Naive thymus-derived CD4-positive, alpha-beta T cell (primary cell): Measurements from ENCODE around the gene SHISAL2A. TPM values are rescaled to one million over a fixed set of nuclear protein-coding genes. Genes with fewer than 3 reads are reported as not detected.

Source experiments
- ATAC-seq: fragments of 150-1000 bp; cut with Tn5 transposase; 2 replicates; pipeline ENCODE4 v1.10.0; 2021; ENCODE audit warnings: mild to moderate bottlenecking, moderate library complexity
- CTCF ChIA-PET: fragments of 350-600 bp; sonication (Branson Sonifier 250); formaldehyde crosslinking; loops from one replicate; lab custom pipeline; 2021; ENCODE audit warnings: antibody characterized with exemption; lab: Charles Lee
- POLR2A ChIA-PET: fragments of 350-600 bp; sonication (Branson Sonifier 250); formaldehyde crosslinking; loops from one replicate; lab custom pipeline; 2021; ENCODE audit warnings: antibody characterized with exemption, inconsistent platforms; lab: Charles Lee
- DNase-seq, 9 donors: peaks; one replicate each; pipeline versions ENCODE4 v3.0.0 to v3.0.0-alpha.2; 2020 to 2022; ENCODE audit warnings: mixed read lengths in 1 of 9
- H3K27ac ChIP-seq: one replicate; pipeline ENCODE4 v1.7.0; 2013; ENCODE audit warnings: mild to moderate bottlenecking, low read depth, low read length, moderate library complexity
- H3K27me3 ChIP-seq, 2 donors: one replicate each; pipeline ENCODE4 v1.7.0; 2013; ENCODE audit warnings: low read length in 2 of 2, mild to moderate bottlenecking in 2 of 2, moderate library complexity in 2 of 2; ENCODE audit not compliant: control insufficient read depth in 2 of 2, insufficient read depth in 2 of 2
- H3K36me3 ChIP-seq, 3 experiments: 1 replicate in 2 of 3; 2 replicates in 1 of 3; pipeline ENCODE4 v1.7.0; 2013; ENCODE audit warnings: low read length in 3 of 3, mild to moderate bottlenecking in 3 of 3, moderate library complexity in 1 of 3; ENCODE audit not compliant: insufficient read depth in 3 of 3, control insufficient read depth in 2 of 3
- H3K4me1 ChIP-seq, 2 donors: one replicate each; pipeline ENCODE4 v1.7.0; 2013; ENCODE audit warnings: low read length in 2 of 2, mild to moderate bottlenecking in 2 of 2, moderate library complexity in 1 of 2; ENCODE audit not compliant: control insufficient read depth in 2 of 2, insufficient read depth in 2 of 2
- H3K4me3 ChIP-seq: 2 replicates; pipeline ENCODE4 v1.7.0; 2013; ENCODE audit warnings: mild to moderate bottlenecking, low read length
- H3K9me3 ChIP-seq, 3 experiments: 1 replicate in 2 of 3; 2 replicates in 1 of 3; pipeline ENCODE4 v1.7.0; 2013; ENCODE audit warnings: low read length in 3 of 3; ENCODE audit not compliant: control insufficient read depth in 2 of 3
- H3K27ac Mint-ChIP-seq, 9 donors: one replicate each; pipeline ENCODE4 v1.8.0; 2020 to 2022; ENCODE audit warnings: mixed read lengths in 9 of 9, mild to moderate bottlenecking in 8 of 9, moderate library complexity in 5 of 9, inconsistent platforms in 2 of 9
- H3K27me3 Mint-ChIP-seq, 5 donors: one replicate each; pipeline ENCODE4 v1.8.0; 2021 to 2022; ENCODE audit warnings: mixed read lengths in 5 of 5, mild to moderate bottlenecking in 1 of 5
- H3K36me3 Mint-ChIP-seq, 5 donors: one replicate each; pipeline ENCODE4 v1.8.0; 2020 to 2022; ENCODE audit warnings: mixed read lengths in 5 of 5, mild to moderate bottlenecking in 3 of 5, inconsistent platforms in 1 of 5
- H3K4me1 Mint-ChIP-seq, 7 donors: one replicate each; pipeline ENCODE4 v1.8.0; 2020 to 2022; ENCODE audit warnings: mixed read lengths in 7 of 7, mild to moderate bottlenecking in 3 of 7, inconsistent platforms in 1 of 7
- H3K4me3 Mint-ChIP-seq, 10 donors: one replicate each; pipeline ENCODE4 v1.8.0; 2020 to 2022; ENCODE audit warnings: mild to moderate bottlenecking in 10 of 10, mixed read lengths in 10 of 10, moderate library complexity in 6 of 10, inconsistent platforms in 2 of 10
- H3K9me3 Mint-ChIP-seq, 11 donors: one replicate each; pipeline ENCODE4 v1.8.0; 2020 to 2022; ENCODE audit warnings: mixed read lengths in 11 of 11, mild to moderate bottlenecking in 4 of 11, inconsistent platforms in 1 of 11, moderate library complexity in 1 of 11
- intact Hi-C, 2 donors: fragments of 100-400 bp; cut with micrococcal nuclease; formaldehyde crosslinking; loops; one replicate each; pipeline ENCODE4 v1.15.1; 2023
- polyA plus RNA-seq, 2 donors: library from polyadenylated mRNA; unstranded; fragments of 300-500 nt; fragmentation: Illumina TruSeq; gene quantifications; one replicate each; pipeline ENCODE4 v1.2.3, GENCODE V29; 2021
- total RNA-seq, 6 experiments: library from RNA in 5 of 6; stranded (reverse) in 5 of 6; gene quantifications; 1 replicate in 5 of 6; 2 replicates in 1 of 6; pipeline ENCODE4 v1.2.3 and lab custom pipeline; 2021 to 2026

The SHISAL2A gene
- total and polyA plus RNA-seq, 7 experiments from 2014 or later, result 6.8 to 87.1 (median 47.6) TPM

- no peaks in the 10 kb centered on the region for H3K27me3 ChIP-seq
- Mint-ChIP-seq H3K27ac (peak within 1 kb of the TSS; percentile 62 to 92 (median 84)), H3K4me1 (peaks cover 19 to 54% (median 32%) of the 10 kb centered on the region in 7 donors)
These were observed 65.1 kb downstream of the SHISAL2A start, which contains the start of gene COA7 for GRCh38 chr1:52697795-52698674. COA7 (minus strand) TSS chr1:52698347; CDS start chr1:52698326, 21 bp downstream.

GRCh38 chr1:52702886-52703787 is 70.2 kb downstream of the SHISAL2A start:
- Histone ChIP-seq H3K27me3 (no peaks in the 10 kb centered on the region), H3K4me1 (peaks cover 6% of the 10 kb centered on the region in 2 donors), H3K36me3 (no peaks in the 10 kb centered on the region), H3K4me3 (peak overlapping the region; percentile 52), H3K27ac (peak overlapping the region; percentile 83), H3K9me3 (no peaks in the 10 kb centered on the region)
- H3K36me3 Mint-ChIP-seq, result no peaks in the 10 kb centered on the region
- no peaks in the 10 kb centered on the region for H3K9me3 Mint-ChIP-seq
- ChIA-PET POLR2A (interaction anchor here (0.6 to 2.3 kb wide), 11 partner anchors 10 to 670 kb away, joined by 3 to 26 read pairs (median 4); partner anchors contain the start of genes CC2D1B, ECHDC2, TUT4 and ZYG11B), CTCF (interaction anchor here (0.6 to 1.3 kb wide), 5 partner anchors 17 to 164 kb away, joined by 3 to 5 read pairs (median 3); partner anchors contain the start of gene ZYG11B)
- peak overlapping the region; percentile 75 to 96 (median 92) for H3K4me3 Mint-ChIP-seq
- ATAC-seq (peak; percentile 95), DNase-seq (peak; percentile 62 to 89 (median 83))
- peaks cover 21 to 46% (median 32%) of the 10 kb centered on the region in 7 donors for H3K4me1 Mint-ChIP-seq
- intact Hi-C loops, result loop anchor here (1.0 to 10.0 kb wide), 10 partner anchors 17 to 622 kb away; partner anchors contain the start of genes ZYG11B (in 2 of the 2), CC2D1B (in 1 of the 2), ECHDC2 (in 1 of the 2) and LRP8 (in 1 of the 2)
- peaks cover 0 to 12% (median 0%) of the 10 kb centered on the region in 5 donors for H3K27me3 Mint-ChIP-seq
- peak overlapping the region; percentile 97 to 99 (median 99) for H3K27ac Mint-ChIP-seq

More at GRCh38 chr1:52697795-52698674, 65.1 kb downstream of the SHISAL2A start, which contains the start of gene COA7:
- Histone ChIP-seq H3K4me1 (no peaks in the 10 kb centered on the region), H3K4me3 (peak within 1 kb of the TSS; percentile 77), H3K36me3 (no peaks in the 10 kb centered on the region), H3K9me3 (no peaks in the 10 kb centered on the region), H3K27ac (peak within 1 kb of the TSS; percentile 79)
- intact Hi-C loops, result no loop called here
- ATAC-seq (peak; percentile 46), DNase-seq (peak; percentile 22 to 82 (median 44))
- Mint-ChIP-seq H3K4me3 (peak within 1 kb of the TSS; percentile 88 to 95 (median 90)), H3K9me3 (no peaks in the 10 kb centered on the region), H3K27me3 (peaks cover 0 to 3% (median 0%) of the 10 kb centered on the region in 5 donors), H3K36me3 (peaks cover 0 to 6% (median 4%) of the 10 kb centered on the region in 5 donors)
- POLR2A ChIA-PET, result interaction anchor here (0.6 to 1.0 kb wide), 2 partner anchors 18 to 32 kb away, joined by 3 to 4 read pairs; no protein-coding TSS in a partner anchor
- CTCF ChIA-PET, result interaction anchor here (0.7 to 1.6 kb wide), 2 partner anchors 25 to 224 kb away, joined by 3 to 5 read pairs; no protein-coding TSS in a partner anchor

GRCh38 chr1:52706136-52706670 is 73.2 kb downstream of the SHISAL2A start:
- Histone ChIP-seq H3K9me3 (no peaks in the 10 kb centered on the region), H3K4me1 (peaks cover 6% of the 10 kb centered on the region in 2 donors), H3K4me3 (no peak overlapping the region), H3K27me3 (no peaks in the 10 kb centered on the region), H3K36me3 (no peaks in the 10 kb centered on the region), H3K27ac (no peak overlapping the region)
- Mint-ChIP-seq H3K36me3 (no peaks in the 10 kb centered on the region), H3K27ac (peak overlapping the region in 1 of 9 donors; percentile 5), H3K4me1 (peaks cover 17 to 34% (median 21%) of the 10 kb centered on the region in 7 donors), H3K9me3 (peaks cover 0 to 1% (median 0%) of the 10 kb centered on the region in 11 donors), H3K27me3 (peaks cover 0 to 13% (median 0%) of the 10 kb centered on the region in 5 donors), H3K4me3 (no peak overlapping the region)
- intact Hi-C loops, result loop anchor here in 1 of 2 donors (10.0 kb wide), 1 partner anchor 619 kb away; the partner anchor contains the start of gene LRP8
- ChIA-PET POLR2A (interaction anchor here (1.6 kb wide), 1 partner anchor 21 kb away, joined by 4 read pairs; no protein-coding TSS in a partner anchor), CTCF (interaction anchor here (0.7 kb wide), 1 partner anchor 216 kb away, joined by 3 read pairs; the partner anchor contains the start of gene ECHDC2)
- DNase-seq (no peak), ATAC-seq (no peak)

Other genes starting within 250 kb of the SHISAL2A start
- gene ORC1, start 228.7 kb upstream of the SHISAL2A start, total RNA-seq, result 10 to 100 TPM in 1 of 5 experiments, 1 to 10 TPM in 3, under 1 TPM in 1; 0.97 to 25.2 (median 1.3) TPM
- under 1 TPM in 1 of 2 donors, not detected in 1; 0.74 TPM for gene ORC1, start 228.7 kb upstream of the SHISAL2A start, polyA plus RNA-seq
- gene PRPF38A, start 228.6 kb upstream of the SHISAL2A start, total RNA-seq, result 10 to 100 TPM; 62.1 to 98.7 (median 81.6) TPM
- gene PRPF38A, start 228.6 kb upstream of the SHISAL2A start, polyA plus RNA-seq, result 10 to 100 TPM; 34.7 to 35.9 TPM
- 100 to 1,000 TPM in 4 of 5 experiments, 10 to 100 TPM in 1; 80.4 to 169 (median 139) TPM for gene TUT4, start 80.1 kb upstream of the SHISAL2A start, total RNA-seq
- 10 to 100 TPM; 32.8 to 50.4 TPM for gene TUT4, start 80.1 kb upstream of the SHISAL2A start, polyA plus RNA-seq
- gene GPX7, start 30.8 kb upstream of the SHISAL2A start, total RNA-seq, result 10 to 100 TPM; 14.8 to 32.8 (median 29.2) TPM
- 10 to 100 TPM; 46.0 to 51.6 TPM for gene GPX7, start 30.8 kb upstream of the SHISAL2A start, polyA plus RNA-seq
- 10 to 100 TPM in 1 of 5 experiments, 1 to 10 TPM in 4; 1.4 to 14.4 (median 3.0) TPM for gene COA7, start 65.2 kb downstream of the SHISAL2A start, total RNA-seq
- gene COA7, start 65.2 kb downstream of the SHISAL2A start, polyA plus RNA-seq, result 1 to 10 TPM; 2.0 to 3.7 TPM
- 10 to 100 TPM; 14.9 to 26.8 (median 17.9) TPM for gene ZYG11B, start 93.3 kb downstream of the SHISAL2A start, total RNA-seq
- gene ZYG11B, start 93.3 kb downstream of the SHISAL2A start, polyA plus RNA-seq, result 10 to 100 TPM; 14.2 to 22.2 TPM
- gene ZYG11A, start 209.6 kb downstream of the SHISAL2A start, total RNA-seq, result under 1 TPM in 3 of 5 experiments, not detected in 2; 0.07 to 0.27 (median 0.12) TPM
- gene ZYG11A, start 209.6 kb downstream of the SHISAL2A start, polyA plus RNA-seq, result not detected